AG04449 (cell line): ENCODE data around the gene MAT2A.
A peak's percentile ranks its signal among the peaks of the same experiment; 100 is the strongest.

ENCODE experiments used
- CTCF ChIA-PET: fragments of 350-600 bp; formaldehyde crosslinking; extraction: SDS; loops from one replicate; lab custom pipeline; 2021; ENCODE audit warnings: antibody characterized with exemption; lab: Yijun Ruan, JAX
- POLR2A ChIA-PET: fragments of 400-600, 350-600 bp; formaldehyde crosslinking; extraction: SDS; loops from one replicate; lab custom pipeline; 2020; ENCODE audit warnings: antibody characterized with exemption, inconsistent platforms; lab: Yijun Ruan, JAX
- DNase-seq: peaks from one replicate; pipeline ENCODE4 v3.0.0-alpha.2; 2010; ENCODE audit warnings: low read depth, low spot score
- H3K4me3 ChIP-seq: 2 replicates; pipeline ENCODE4 v1.5.1; 2011; ENCODE audit warnings: low read depth, mild to moderate bottlenecking, control low read depth, low read length
- TF ChIP-seq, protein P1 (sequence below): IDR thresholded peaks from one replicate; pipeline ENCODE4 v1.5.1; 2011; ENCODE audit warnings: mild to moderate bottlenecking, moderate library complexity, low read length, control low read depth, inconsistent platforms; ENCODE audit not compliant: insufficient read depth; ENCODE audit errors: missing control alignments

Gene MAT2A

DNA sequence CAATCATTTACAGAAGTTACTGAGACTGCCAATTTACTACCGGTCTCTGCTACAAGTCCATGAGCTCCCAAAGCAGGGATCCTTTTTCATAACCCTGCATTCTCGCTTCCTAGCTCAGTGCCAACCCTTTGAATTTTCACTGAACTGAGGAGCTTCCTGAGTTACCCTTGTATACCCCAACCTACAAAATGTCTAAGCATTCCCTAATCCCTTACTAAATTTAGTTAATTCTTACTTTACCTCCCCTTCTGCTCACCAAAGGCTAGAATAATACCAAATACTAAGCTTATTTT, 9.6 kb downstream of the MAT2A start:
- POLR2A ChIA-PET: interaction anchor here (0.5 to 4.3 kb wide), 7 partner anchors 8 to 221 kb away, joined by 3 to 98 read pairs (median 5); partner anchors contain the start of genes ELMOD3, GGCX, MAT2A and RETSAT
- TF ChIP-seq, protein P1, sequence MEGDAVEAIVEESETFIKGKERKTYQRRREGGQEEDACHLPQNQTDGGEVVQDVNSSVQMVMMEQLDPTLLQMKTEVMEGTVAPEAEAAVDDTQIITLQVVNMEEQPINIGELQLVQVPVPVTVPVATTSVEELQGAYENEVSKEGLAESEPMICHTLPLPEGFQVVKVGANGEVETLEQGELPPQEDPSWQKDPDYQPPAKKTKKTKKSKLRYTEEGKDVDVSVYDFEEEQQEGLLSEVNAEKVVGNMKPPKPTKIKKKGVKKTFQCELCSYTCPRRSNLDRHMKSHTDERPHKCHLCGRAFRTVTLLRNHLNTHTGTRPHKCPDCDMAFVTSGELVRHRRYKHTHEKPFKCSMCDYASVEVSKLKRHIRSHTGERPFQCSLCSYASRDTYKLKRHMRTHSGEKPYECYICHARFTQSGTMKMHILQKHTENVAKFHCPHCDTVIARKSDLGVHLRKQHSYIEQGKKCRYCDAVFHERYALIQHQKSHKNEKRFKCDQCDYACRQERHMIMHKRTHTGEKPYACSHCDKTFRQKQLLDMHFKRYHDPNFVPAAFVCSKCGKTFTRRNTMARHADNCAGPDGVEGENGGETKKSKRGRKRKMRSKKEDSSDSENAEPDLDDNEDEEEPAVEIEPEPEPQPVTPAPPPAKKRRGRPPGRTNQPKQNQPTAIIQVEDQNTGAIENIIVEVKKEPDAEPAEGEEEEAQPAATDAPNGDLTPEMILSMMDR: no peak
- no peak overlapping the region for H3K4me3 ChIP-seq
- CTCF ChIA-PET: interaction anchor here (0.8 to 30.0 kb wide), 5 partner anchors 8 to 116 kb away, joined by 3 to 922 read pairs (median 47); partner anchors contain the start of genes GGCX, MAT2A and SH2D6
- DNase-seq: no peak

DNA sequence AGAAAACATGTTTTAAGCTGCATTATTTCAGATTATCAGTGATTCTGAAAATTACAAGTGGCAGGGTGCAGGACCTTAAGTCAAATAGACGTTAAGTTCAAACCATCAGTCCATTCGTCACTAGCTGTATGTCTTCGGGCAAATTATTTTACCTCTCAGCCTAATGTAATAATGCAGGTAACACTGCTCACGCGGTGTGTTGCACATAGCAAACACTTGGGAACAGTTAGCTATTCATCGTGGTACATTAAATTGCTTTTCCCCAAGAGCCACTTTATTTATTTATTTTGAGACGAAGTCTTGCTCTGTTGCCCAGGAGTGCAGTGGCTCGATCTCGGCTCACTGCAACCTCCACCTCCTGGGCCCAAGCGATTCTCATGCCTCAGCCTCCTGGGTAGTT, 10.1 kb downstream of the MAT2A start:
- DNase-seq: no peak
- ChIA-PET POLR2A (interaction anchor here (0.5 to 4.3 kb wide), 10 partner anchors 9 to 221 kb away, joined by 3 to 98 read pairs (median 5); partner anchors contain the start of genes ELMOD3, GGCX, MAT2A and RETSAT), CTCF (interaction anchor here (1.1 to 30.0 kb wide), 6 partner anchors 9 to 249 kb away, joined by 3 to 922 read pairs (median 31); partner anchors contain the start of genes GGCX, MAT2A, SH2D6 and TGOLN2)
- H3K4me3 ChIP-seq: no peak overlapping the region
- TF ChIP-seq, protein P1: no peak

DNA sequence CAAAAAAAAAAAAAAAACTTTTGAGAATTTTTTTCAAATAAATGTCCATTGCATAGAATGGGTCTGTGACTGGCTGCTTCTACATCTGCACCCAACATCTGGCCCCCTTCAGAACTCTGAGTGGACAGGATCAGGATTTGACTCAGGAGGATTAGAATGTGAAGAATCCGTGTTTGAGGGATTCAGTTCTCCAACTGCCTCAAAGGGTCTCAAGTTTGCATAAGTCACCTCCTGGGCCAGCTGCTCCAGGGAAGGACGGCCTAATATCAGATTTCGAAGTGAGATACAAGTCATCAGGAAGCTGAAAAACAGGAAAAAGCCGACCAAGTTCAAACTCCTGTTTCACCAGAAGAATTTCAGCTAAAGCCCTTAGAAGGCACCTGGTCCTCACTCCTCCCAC, 10.9 kb downstream of the MAT2A start:
- ChIA-PET POLR2A (interaction anchor here (1.0 to 4.3 kb wide), 9 partner anchors 10 to 195 kb away, joined by 3 to 98 read pairs (median 5); partner anchors contain the start of genes ELMOD3, GGCX, MAT2A and RETSAT), CTCF (interaction anchor here (1.1 to 30.0 kb wide), 11 partner anchors 9 to 249 kb away, joined by 3 to 922 read pairs (median 15); partner anchors contain the start of genes ELMOD3, GGCX, MAT2A and RETSAT)
- peak; percentile 63 for DNase-seq
- no peak overlapping the region for H3K4me3 ChIP-seq
- TF ChIP-seq, protein P1: no peak

DNA sequence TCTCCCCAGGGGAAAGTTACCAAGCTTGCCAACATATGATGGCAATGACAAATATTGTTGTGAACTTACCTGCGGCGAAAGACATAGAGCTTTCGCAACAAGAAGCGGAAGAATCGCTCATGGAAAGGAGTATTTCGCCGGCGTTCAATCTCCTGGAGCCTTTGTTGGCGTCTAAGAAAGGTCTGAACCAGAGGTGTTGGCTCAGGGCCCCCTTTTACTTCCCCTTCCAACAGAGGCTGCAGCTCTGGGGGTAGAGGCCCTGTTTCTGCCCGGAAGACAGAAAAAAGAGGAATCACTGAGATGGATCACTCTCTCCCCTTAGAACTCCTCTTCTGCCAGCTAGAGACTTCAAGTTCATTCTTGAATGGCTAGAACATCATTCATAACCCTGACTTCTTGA, 11.5 kb downstream of the MAT2A start:
- POLR2A ChIA-PET: interaction anchor here (1.0 to 4.3 kb wide), 10 partner anchors 10 to 196 kb away, joined by 3 to 98 read pairs (median 5); partner anchors contain the start of genes ELMOD3, GGCX, MAT2A and RETSAT
- DNase-seq: no peak
- no peak overlapping the region for H3K4me3 ChIP-seq
- CTCF ChIA-PET: interaction anchor here (0.9 to 30.0 kb wide), 20 partner anchors 9 to 483 kb away, joined by 3 to 922 read pairs (median 7); partner anchors contain the start of genes ELMOD3, GGCX, MAT2A and RETSAT
- TF ChIP-seq, protein P1: no peak

DNA sequence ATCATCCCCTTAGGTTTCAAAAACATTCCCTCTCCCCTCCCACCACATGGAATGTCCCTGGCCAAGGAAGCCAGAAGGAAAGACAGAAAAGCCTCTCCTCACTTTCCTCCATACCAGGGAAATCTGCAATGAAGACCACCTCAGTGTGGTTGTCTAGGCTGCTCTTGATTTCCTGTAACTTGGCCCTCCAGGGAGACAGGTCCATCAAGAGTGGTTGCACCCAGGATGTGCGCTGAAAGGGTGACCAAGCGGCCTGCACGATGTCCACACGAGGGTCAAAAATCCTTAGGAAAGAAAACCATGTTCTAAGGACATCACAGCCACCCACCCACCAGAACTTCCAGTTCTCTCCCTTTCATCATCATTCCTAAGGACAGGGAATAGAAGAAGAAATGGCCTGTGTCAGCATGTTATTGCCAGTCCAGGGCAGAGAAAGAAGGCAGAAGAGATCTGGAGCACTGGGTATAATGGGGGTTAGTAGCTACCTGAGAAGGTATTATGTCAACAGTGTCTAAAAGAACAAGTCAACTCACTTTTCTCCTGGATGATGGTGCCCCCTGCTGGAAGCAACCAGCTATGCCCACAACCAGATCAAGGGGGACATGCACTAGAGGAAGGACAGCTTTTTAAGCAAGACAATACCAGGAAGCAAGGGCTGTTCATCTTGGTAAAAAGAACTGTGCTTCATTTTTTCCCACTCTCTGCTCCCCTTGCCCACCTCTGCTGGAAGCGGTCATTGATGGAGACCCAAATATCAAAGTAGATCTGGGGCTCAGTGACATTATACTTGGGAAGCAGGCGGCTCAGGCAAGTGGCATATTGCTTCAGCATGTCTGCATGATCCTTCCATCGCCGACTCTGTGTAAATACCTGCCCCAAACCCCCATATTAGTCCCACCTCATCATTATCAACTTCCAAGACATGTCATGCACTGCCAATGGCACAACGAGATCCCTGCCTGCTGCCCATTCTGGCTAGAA, 13.0 kb downstream of the MAT2A start:
- POLR2A ChIA-PET: interaction anchor here (0.7 to 4.3 kb wide), 7 partner anchors 9 to 197 kb away, joined by 3 to 27 read pairs (median 4); partner anchors contain the start of genes ELMOD3, GGCX, MAT2A and RETSAT
- TF ChIP-seq, protein P1: peak; percentile 81
- no peak overlapping the region for H3K4me3 ChIP-seq
- no peak for DNase-seq
- CTCF ChIA-PET: interaction anchor here (0.6 to 30.0 kb wide), 40 partner anchors 8 to 495 kb away, joined by 3 to 922 read pairs (median 4); partner anchors contain the start of genes CAPG, ELMOD3, GGCX and MAT2A
